Measurements from ENCODE around the gene CEP162.
"Not testable (repeated sequence)": the region's sequence is repeated elsewhere in the genome, so short reads cannot be mapped to it uniquely, and the experiment has no call there.

Gene CEP162

DNA sequence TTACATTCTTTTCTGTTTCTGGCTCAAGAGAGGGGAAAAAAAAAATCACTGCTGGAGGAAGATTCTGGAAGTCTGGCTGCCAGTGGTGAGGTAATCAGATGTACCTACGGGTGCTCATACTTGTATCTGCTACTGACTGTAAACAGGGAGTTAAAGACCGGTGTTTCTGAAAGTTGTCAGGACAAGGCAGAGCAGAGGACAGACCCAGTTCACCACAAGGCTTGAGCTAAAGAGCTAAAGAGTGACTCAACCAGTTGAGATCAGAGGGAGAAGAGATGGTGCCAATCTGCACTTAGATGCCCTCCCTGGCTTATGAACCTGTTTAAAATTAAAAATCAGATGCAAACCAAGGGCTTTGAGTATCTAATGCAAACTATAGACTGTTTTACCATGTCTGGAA, 55.4 kb downstream of the CEP162 start:
- no peak for TF ChIP-seq CTCF (IDR thresholded peaks at IDR 0.05; ENCODE audit: extremely low read depth, missing control alignments)
- no peak for DNase-seq (ENCODE audit: low spot score)

DNA sequence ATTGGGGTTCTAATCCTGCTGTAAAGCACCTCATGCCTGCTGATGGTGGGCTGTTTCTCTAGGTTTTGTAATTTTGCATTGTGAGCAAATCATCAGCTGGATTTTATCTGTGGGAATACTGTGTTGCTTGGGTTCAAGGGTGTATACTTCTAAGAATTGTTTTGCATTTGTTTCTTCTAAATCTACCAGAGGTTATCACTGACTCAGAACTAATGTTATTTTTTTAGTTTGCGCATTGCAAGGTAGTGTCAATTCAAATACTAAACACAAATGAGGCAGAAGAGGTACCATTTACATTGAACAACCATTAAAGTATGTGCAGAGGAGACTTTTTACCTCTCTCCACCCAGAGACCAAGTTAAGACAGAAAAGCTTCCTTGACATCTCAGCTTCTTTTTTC, 60.0 kb downstream of the CEP162 start:
- TF ChIP-seq CTCF (IDR thresholded peaks at IDR 0.05; ENCODE audit: extremely low read depth, missing control alignments), result no peak
- DNase-seq (ENCODE audit: low spot score), result no peak

GRCh38 chr6:84166395-84166794, 61.0 kb downstream of the CEP162 start:
- no peak for DNase-seq (ENCODE audit: low spot score)
- no peak for TF ChIP-seq CTCF (IDR thresholded peaks at IDR 0.05; ENCODE audit: extremely low read depth, missing control alignments)

- not testable (repeated sequence) for DNase-seq (ENCODE audit: low spot score)
These were observed 63.1 kb downstream of the CEP162 start for GRCh38 chr6:84164328-84164727.

GRCh38 chr6:84161190-84161589, 66.3 kb downstream of the CEP162 start:
- TF ChIP-seq CTCF (IDR thresholded peaks at IDR 0.05; ENCODE audit: extremely low read depth, missing control alignments), result no peak
- DNase-seq (ENCODE audit: low spot score), result no peak

- TF ChIP-seq CTCF (IDR thresholded peaks at IDR 0.05; ENCODE audit: extremely low read depth, missing control alignments), result no peak
- no peak for DNase-seq (ENCODE audit: low spot score)
These were observed 71.1 kb downstream of the CEP162 start for GRCh38 chr6:84156306-84156705.

DNA sequence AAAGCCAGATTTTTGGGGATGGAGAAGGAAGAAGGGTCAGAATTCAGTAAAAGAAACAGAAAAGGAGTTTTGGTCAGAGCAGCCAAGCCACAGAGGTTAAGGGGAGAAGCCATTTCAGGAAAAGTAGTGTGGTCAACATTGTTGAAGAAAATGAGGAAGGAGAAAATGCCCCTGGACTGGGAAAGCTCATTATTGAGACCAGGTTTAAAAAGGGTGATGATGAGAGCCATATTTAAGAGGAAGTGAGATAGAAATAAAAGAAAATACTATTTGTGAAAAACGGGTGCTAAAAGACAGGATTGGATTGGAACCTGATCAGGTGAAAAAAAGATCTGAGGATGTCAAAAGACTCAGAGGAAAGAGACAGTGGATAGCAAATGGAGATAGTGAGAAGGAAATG, 75.8 kb downstream of the CEP162 start:
- no peak for DNase-seq (ENCODE audit: low spot score)
- no peak for TF ChIP-seq CTCF (IDR thresholded peaks at IDR 0.05; ENCODE audit: extremely low read depth, missing control alignments)

DNA sequence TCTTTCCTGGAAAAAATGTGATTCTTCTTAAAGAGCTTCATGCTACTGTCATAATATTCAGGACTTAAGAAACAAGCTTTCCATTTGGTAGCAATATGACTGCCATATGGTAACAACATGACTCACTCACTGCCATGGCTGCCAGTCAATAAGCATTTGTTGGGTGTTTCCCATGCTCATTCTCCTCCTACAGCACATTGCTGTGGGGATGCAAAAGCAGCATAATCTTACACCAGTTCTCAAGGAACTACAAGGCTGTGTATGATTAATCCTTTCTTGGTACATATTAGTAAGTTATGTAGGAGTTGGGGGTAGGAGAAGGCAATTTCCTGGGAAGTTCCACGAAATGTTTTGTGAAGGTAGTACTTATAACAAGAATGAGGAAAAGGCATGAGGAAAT, 76.7 kb downstream of the CEP162 start:
- TF ChIP-seq CTCF (IDR thresholded peaks at IDR 0.05; ENCODE audit: extremely low read depth, missing control alignments), result no peak
- DNase-seq (ENCODE audit: low spot score), result no peak

All from GM20000 (cell line).